H1 (cell line): ENCODE data around the gene SLC35F5. TPM values are rescaled to one million over a fixed set of nuclear protein-coding genes. Genes with fewer than 3 reads are reported as not detected.

Experiments
- polyA plus RNA-seq, 7 experiments: library from polyadenylated mRNA; depleted of rRNA in 3 of 7; stranded (reverse) in 5 of 7; unstranded in 2 of 7; fragments of >200 nt in 5 of 7; fragments of 200-250 nt in 2 of 7; gene quantifications; 1 replicate in 5 of 7; 2 replicates in 1 of 7; 4 replicates in 1 of 7; pipeline versions ENCODE4 v1.2.1 to v1.2.3, GENCODE V29; 2011 to 2013; ENCODE audit warnings: missing spikeins in 2 of 7, mixed read lengths in 2 of 7
- total RNA-seq: library from RNA; stranded (reverse); fragmentation: NEBNext Ultra II Directional; extraction: Animal tissue kit (Norgen Biotek cat#: 25700); gene quantifications from 2 replicates; pipeline ENCODE4 v1.2.1, GENCODE V29; 2021
- TF ChIP-seq, protein P1 (sequence below), 3 experiments: IDR thresholded peaks; 1 replicate in 2 of 3; 2 replicates in 1 of 3; pipeline versions ENCODE4 v1.5.1 to v1.6.1; 2011; ENCODE audit warnings: low read length in 3 of 3, mild to moderate bottlenecking in 3 of 3, inconsistent platforms in 2 of 3, low read depth in 1 of 3, moderate library complexity in 1 of 3; ENCODE audit not compliant: insufficient read depth in 1 of 3; ENCODE audit errors: control extremely low read depth in 1 of 3

SLC35F5 gene
- total and polyA plus RNA-seq, 2 of the 8 experiments (the other 6 are each of a cell fraction or from before 2014, with no cell fraction given), result 11.8 to 22.2 TPM

DNA sequence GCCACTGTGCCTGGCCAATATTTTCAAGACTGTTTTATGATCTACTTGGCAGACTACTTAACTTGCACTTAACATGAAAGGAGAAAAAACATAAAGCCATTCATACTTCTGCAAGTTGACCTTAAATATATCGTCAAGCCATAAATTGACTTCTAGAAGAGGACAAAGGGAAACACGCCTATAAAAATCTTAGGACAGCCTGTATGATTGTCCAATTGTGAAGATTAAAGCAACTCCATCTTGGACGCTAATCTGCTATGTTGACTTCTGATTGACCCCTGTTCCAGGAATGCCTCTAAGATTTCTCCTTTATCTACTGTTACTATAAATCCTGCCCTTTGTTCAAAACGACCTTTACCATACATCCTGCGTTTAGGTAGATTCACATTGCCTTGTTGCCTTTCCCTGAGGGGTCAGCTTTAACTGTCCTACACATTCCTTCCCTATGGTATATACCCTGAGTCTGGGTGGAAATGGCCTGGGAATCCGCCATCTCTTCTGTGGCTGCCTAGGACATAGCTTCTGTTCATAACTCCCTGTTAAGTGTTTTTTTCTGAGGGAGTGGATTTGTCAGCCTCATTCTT lies 40.2 kb upstream of the SLC35F5 start (continued):
- TF ChIP-seq, protein P1, sequence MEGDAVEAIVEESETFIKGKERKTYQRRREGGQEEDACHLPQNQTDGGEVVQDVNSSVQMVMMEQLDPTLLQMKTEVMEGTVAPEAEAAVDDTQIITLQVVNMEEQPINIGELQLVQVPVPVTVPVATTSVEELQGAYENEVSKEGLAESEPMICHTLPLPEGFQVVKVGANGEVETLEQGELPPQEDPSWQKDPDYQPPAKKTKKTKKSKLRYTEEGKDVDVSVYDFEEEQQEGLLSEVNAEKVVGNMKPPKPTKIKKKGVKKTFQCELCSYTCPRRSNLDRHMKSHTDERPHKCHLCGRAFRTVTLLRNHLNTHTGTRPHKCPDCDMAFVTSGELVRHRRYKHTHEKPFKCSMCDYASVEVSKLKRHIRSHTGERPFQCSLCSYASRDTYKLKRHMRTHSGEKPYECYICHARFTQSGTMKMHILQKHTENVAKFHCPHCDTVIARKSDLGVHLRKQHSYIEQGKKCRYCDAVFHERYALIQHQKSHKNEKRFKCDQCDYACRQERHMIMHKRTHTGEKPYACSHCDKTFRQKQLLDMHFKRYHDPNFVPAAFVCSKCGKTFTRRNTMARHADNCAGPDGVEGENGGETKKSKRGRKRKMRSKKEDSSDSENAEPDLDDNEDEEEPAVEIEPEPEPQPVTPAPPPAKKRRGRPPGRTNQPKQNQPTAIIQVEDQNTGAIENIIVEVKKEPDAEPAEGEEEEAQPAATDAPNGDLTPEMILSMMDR (IDR thresholded peaks at IDR 0.05; ENCODE audit: control extremely low read depth in 1 of 3, insufficient read depth in 1 of 3, low read depth in 1 of 3, low read length in 3 of 3), result no peak
